GM18519 (cell line): ENCODE data around the gene RAB42.

ENCODE experiments used
- ATAC-seq: cut with Tn5 transposase; IDR thresholded peaks from one replicate; pipeline ENCODE4 v1.9.1; 2021; ENCODE audit warnings: mild to moderate bottlenecking, moderate library complexity; ENCODE audit not compliant: unreplicated experiment, low FRiP score

Gene RAB42

GRCh38 chr1:28642847-28643635, 51.0 kb downstream of the RAB42 start, which contains the start of gene TAF12:
Gene TAF12 (minus strand): TSS chr1:28643067. CDS start chr1:28622081, 20,986 bp downstream.
- ATAC-seq = peak; percentile 56

- ATAC-seq = no peak
These were observed 52.4 kb downstream of the RAB42 start for GRCh38 chr1:28644494-28644893.
